Peyer's patch (tissue), 4 donors: Measurements from ENCODE around the gene NEU3.

Source experiments
- POLR2A ChIP-seq, 2 donors: fragments of 450-650 bp; IDR thresholded peaks; one replicate each; pipeline ENCODE4 v1.5.1; 2017; ENCODE audit warnings: antibody characterized with exemption in 2 of 2, mild to moderate bottlenecking in 2 of 2, moderate library complexity in 2 of 2
- TF ChIP-seq, protein P1 (sequence below), 6 experiments: fragments of 450-650 bp in 4 of 6; fragments of 200-600 bp in 2 of 6; sonication (generic) in 1 of 6; IDR thresholded peaks; one replicate each; pipeline ENCODE4 v1.5.1; 2017 to 2019; ENCODE audit warnings: antibody characterized with exemption in 6 of 6, mild to moderate bottlenecking in 3 of 6, moderate library complexity in 1 of 6

GRCh38 chr11:75041263-75041662 lies 52.5 kb downstream of the NEU3 start:
- TF ChIP-seq, protein P1, sequence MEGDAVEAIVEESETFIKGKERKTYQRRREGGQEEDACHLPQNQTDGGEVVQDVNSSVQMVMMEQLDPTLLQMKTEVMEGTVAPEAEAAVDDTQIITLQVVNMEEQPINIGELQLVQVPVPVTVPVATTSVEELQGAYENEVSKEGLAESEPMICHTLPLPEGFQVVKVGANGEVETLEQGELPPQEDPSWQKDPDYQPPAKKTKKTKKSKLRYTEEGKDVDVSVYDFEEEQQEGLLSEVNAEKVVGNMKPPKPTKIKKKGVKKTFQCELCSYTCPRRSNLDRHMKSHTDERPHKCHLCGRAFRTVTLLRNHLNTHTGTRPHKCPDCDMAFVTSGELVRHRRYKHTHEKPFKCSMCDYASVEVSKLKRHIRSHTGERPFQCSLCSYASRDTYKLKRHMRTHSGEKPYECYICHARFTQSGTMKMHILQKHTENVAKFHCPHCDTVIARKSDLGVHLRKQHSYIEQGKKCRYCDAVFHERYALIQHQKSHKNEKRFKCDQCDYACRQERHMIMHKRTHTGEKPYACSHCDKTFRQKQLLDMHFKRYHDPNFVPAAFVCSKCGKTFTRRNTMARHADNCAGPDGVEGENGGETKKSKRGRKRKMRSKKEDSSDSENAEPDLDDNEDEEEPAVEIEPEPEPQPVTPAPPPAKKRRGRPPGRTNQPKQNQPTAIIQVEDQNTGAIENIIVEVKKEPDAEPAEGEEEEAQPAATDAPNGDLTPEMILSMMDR (IDR thresholded peaks at IDR 0.05): no peak
- no peak for TF ChIP-seq POLR2A (IDR thresholded peaks at IDR 0.05)
